Measurements from ENCODE around the gene SMIM7.
A peak's percentile ranks its signal among the peaks of the same experiment; 100 is the strongest.
"Not testable (repeated sequence)": the region's sequence is repeated elsewhere in the genome, so short reads cannot be mapped to it uniquely, and the experiment has no call there.

SMIM7 gene

GRCh38 chr19:16659832-16660708 is at the start of gene SMIM7:
Gene SMIM7 (minus strand): TSS chr19:16660144. CDS start chr19:16660110, 34 bp downstream.
- DNase-seq = peak; percentile 98

- DNase-seq = no peak
Measured at GRCh38 chr19:16703677-16704076, 43.7 kb upstream of the SMIM7 start.

GRCh38 chr19:16702123-16702522 is 42.2 kb upstream of the SMIM7 start:
- DNase-seq = no peak

GRCh38 chr19:16698914-16699313 is 39.0 kb upstream of the SMIM7 start:
- DNase-seq = peak; percentile 13

GRCh38 chr19:16688084-16688483 is 28.1 kb upstream of the SMIM7 start:
- no peak for DNase-seq

GRCh38 chr19:16684216-16684615 is 24.3 kb upstream of the SMIM7 start:
- no peak for DNase-seq

- no peak for DNase-seq
Measured at GRCh38 chr19:16682539-16682938, 22.6 kb upstream of the SMIM7 start.

- no peak for DNase-seq
Measured at GRCh38 chr19:16679811-16680210, 19.9 kb upstream of the SMIM7 start.

GRCh38 chr19:16678498-16678897 is 18.6 kb upstream of the SMIM7 start:
- DNase-seq = no peak

- no peak for DNase-seq
Measured at GRCh38 chr19:16677055-16677454, 17.1 kb upstream of the SMIM7 start.

- no peak for DNase-seq
Measured at GRCh38 chr19:16676101-16676798, 16.3 kb upstream of the SMIM7 start.

GRCh38 chr19:16673839-16674238 is 13.9 kb upstream of the SMIM7 start:
- DNase-seq = not testable (repeated sequence)

GRCh38 chr19:16673231-16673630 is 13.3 kb upstream of the SMIM7 start:
- no peak for DNase-seq

- DNase-seq = no peak
Measured at GRCh38 chr19:16671652-16672274, 11.8 kb upstream of the SMIM7 start.

- no peak for DNase-seq
Measured at GRCh38 chr19:16670291-16670690, 10.3 kb upstream of the SMIM7 start.

GRCh38 chr19:16668702-16669101 is 8.8 kb upstream of the SMIM7 start:
- DNase-seq = not testable (repeated sequence)

- DNase-seq = no peak
Measured at GRCh38 chr19:16668176-16668575, 8.2 kb upstream of the SMIM7 start.

- no peak for DNase-seq
Measured at GRCh38 chr19:16661480-16662034, 1.6 kb upstream of the SMIM7 start.

- no peak for DNase-seq
Measured at GRCh38 chr19:16660763-16661479, 977 bp upstream of the SMIM7 start, which contains the start of gene TMEM38A. Gene TMEM38A (plus strand): TSS chr19:16661139. CDS start chr19:16661218, 79 bp downstream.

GRCh38 chr19:16659464-16659831 is 496 bp downstream of the SMIM7 start:
- no peak for DNase-seq

- DNase-seq = no peak
Measured at GRCh38 chr19:16657384-16657783, 2.6 kb downstream of the SMIM7 start.

GRCh38 chr19:16655727-16656126 is 4.2 kb downstream of the SMIM7 start:
- DNase-seq = no peak

GRCh38 chr19:16654627-16655026 is 5.3 kb downstream of the SMIM7 start:
- no peak for DNase-seq
